HS-27A (cell line): ENCODE measurements around the gene TDP1.

Source experiments
- DNase-seq: peaks from one replicate; pipeline ENCODE4 v3.0.0-alpha.2; 2012; ENCODE audit warnings: low read depth, missing footprints

Gene TDP1

GRCh38 chr14:89955745-89956660 is at the start of gene TDP1:
Gene TDP1 (plus strand): TSS chr14:89955927. CDS start chr14:89963115, 7,188 bp downstream.
- peak; percentile 83 for DNase-seq

- no peak for DNase-seq
Observed at GRCh38 chr14:89906000-89906399, 49.7 kb upstream of the TDP1 start.

GRCh38 chr14:89907655-89908054 is 48.1 kb upstream of the TDP1 start:
- no peak for DNase-seq

GRCh38 chr14:89908712-89909450 is 46.8 kb upstream of the TDP1 start:
- no peak for DNase-seq

GRCh38 chr14:89909586-89909985 is 46.1 kb upstream of the TDP1 start:
- no peak for DNase-seq

- DNase-seq = no peak
Observed at GRCh38 chr14:89910691-89911009, 45.1 kb upstream of the TDP1 start.

- no peak for DNase-seq
Observed at GRCh38 chr14:89911010-89911919, 44.5 kb upstream of the TDP1 start.

GRCh38 chr14:89912221-89912620 is 43.5 kb upstream of the TDP1 start:
- no peak for DNase-seq

GRCh38 chr14:89912667-89913211 is 43.0 kb upstream of the TDP1 start:
- DNase-seq = no peak

GRCh38 chr14:89915114-89915878 is 40.4 kb upstream of the TDP1 start:
- no peak for DNase-seq

- DNase-seq = no peak
Observed at GRCh38 chr14:89918721-89919120, 37.0 kb upstream of the TDP1 start.

GRCh38 chr14:89920056-89920455 is 35.7 kb upstream of the TDP1 start:
- DNase-seq = no peak

- no peak for DNase-seq
Observed at GRCh38 chr14:89921346-89921745, 34.4 kb upstream of the TDP1 start.

GRCh38 chr14:89922031-89922907 is 33.5 kb upstream of the TDP1 start:
- DNase-seq = peak; percentile 83

- DNase-seq = no peak
Observed at GRCh38 chr14:89924268-89924667, 31.5 kb upstream of the TDP1 start.

GRCh38 chr14:89926694-89927093 is 29.0 kb upstream of the TDP1 start:
- DNase-seq = no peak

GRCh38 chr14:89927186-89927865 is 28.4 kb upstream of the TDP1 start:
- DNase-seq = no peak

GRCh38 chr14:89933002-89933401 is 22.7 kb upstream of the TDP1 start:
- DNase-seq = no peak

GRCh38 chr14:89936654-89937185 is 19.0 kb upstream of the TDP1 start:
- no peak for DNase-seq
